ENCODE data around the gene TMEM132A. TPM values are rescaled to one million over a fixed set of nuclear protein-coding genes. Genes with fewer than 3 reads are reported as not detected.

The TMEM132A gene
- polyA plus RNA-seq, 2 of the 4 experiments (the other 2 are of a cell fraction), result 18.1 to 88.0 TPM

DNA sequence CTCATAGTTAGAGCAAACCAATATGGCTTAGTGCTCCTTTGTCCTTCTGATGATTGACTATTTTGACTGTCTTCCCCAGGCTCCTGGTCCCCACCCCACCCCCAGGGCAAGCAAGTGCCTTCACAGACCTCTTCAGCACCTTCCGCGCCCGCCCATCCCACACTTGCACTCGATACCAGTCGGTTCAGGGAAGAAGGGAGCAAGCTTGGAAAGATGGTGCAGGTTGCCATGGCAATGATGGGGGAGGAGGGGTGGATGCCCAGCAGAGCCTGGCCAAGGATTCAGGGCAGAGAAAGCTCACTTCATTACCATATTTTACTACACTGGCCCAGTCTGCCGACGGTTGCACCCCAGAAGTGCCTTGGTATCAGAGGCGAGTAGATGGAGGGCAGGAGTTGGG lies 2.2 kb downstream of the TMEM132A start:
- ATAC-seq (no peak), FAIRE-seq (no peak), DNase-seq (ENCODE audit: low read depth in 1 of 2, low spot score in 1 of 2) (no peak)
- CTCF ChIA-PET, result interaction anchor here (1.0 to 3.1 kb wide), 5 partner anchors 8 to 151 kb away, joined by 3 to 11 read pairs (median 5); no protein-coding TSS in a partner anchor
- WGBS (ENCODE audit: missing lambda C conversion rate), result 92% methylated on average over 8 of the region's 8 CpGs
- Histone ChIP-seq H3K9me3 (no peaks in the 10 kb centered on the region), H3K27ac (no peak overlapping the region), H3K4me2 (peak overlapping the region; percentile 90; the same call in 1 of the 3 replicates), H3K4me1 (peaks cover 20% of the 10 kb centered on the region), H3K4me3 (no peak overlapping the region)
- POLR2A ChIA-PET, result no interaction called here
- no peak for TF ChIP-seq CBX2 (IDR thresholded peaks at IDR 0.05; ENCODE audit: borderline replicate concordance, low read depth)
- TF ChIP-seq CBX8 (IDR thresholded peaks at IDR 0.05), result no peak

DNA sequence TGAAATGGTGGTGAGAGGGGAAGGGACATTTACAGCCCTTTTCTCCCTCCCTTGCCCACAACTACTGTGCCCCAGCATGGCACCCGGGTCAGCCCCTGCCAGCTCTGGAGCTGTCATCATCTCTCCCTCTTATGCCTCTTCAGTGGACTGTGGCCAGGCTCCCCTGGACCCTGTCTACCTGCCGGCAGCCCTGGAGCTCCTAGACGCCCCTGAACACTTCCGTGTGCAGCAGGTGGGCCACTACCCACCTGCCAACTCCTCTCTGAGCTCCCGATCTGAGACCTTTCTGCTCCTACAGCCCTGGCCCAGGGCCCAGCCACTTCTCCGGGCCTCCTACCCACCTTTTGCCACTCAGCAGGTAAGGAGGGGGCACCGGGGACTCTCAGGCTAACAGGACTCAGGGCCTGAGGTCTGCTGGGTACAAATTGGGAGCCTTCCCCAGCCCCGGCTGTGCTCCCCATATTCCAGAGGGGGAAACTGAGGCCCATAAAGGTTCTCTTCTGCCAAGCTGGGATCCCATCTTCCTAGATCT lies 2.9 kb downstream of the TMEM132A start:
- Histone ChIP-seq H3K4me3 (no peak overlapping the region), H3K27ac (no peak overlapping the region), H3K4me1 (peaks cover 20% of the 10 kb centered on the region), H3K4me2 (no peak overlapping the region), H3K9me3 (no peaks in the 10 kb centered on the region)
- ChIA-PET CTCF (interaction anchor here (1.0 to 3.1 kb wide), 8 partner anchors 8 to 247 kb away, joined by 3 to 11 read pairs (median 4); no protein-coding TSS in a partner anchor), POLR2A (no interaction called here)
- TF ChIP-seq, protein P1, sequence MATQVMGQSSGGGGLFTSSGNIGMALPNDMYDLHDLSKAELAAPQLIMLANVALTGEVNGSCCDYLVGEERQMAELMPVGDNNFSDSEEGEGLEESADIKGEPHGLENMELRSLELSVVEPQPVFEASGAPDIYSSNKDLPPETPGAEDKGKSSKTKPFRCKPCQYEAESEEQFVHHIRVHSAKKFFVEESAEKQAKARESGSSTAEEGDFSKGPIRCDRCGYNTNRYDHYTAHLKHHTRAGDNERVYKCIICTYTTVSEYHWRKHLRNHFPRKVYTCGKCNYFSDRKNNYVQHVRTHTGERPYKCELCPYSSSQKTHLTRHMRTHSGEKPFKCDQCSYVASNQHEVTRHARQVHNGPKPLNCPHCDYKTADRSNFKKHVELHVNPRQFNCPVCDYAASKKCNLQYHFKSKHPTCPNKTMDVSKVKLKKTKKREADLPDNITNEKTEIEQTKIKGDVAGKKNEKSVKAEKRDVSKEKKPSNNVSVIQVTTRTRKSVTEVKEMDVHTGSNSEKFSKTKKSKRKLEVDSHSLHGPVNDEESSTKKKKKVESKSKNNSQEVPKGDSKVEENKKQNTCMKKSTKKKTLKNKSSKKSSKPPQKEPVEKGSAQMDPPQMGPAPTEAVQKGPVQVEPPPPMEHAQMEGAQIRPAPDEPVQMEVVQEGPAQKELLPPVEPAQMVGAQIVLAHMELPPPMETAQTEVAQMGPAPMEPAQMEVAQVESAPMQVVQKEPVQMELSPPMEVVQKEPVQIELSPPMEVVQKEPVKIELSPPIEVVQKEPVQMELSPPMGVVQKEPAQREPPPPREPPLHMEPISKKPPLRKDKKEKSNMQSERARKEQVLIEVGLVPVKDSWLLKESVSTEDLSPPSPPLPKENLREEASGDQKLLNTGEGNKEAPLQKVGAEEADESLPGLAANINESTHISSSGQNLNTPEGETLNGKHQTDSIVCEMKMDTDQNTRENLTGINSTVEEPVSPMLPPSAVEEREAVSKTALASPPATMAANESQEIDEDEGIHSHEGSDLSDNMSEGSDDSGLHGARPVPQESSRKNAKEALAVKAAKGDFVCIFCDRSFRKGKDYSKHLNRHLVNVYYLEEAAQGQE (IDR thresholded peaks at IDR 0.05), result no peak
- TF ChIP-seq KDM1A (IDR thresholded peaks at IDR 0.05; ENCODE audit: low read depth) (no peak), NFE2L2 (conservative IDR thresholded peaks at IDR 0.05; ENCODE audit: low read length) (no peak), JUNB (IDR thresholded peaks at IDR 0.05) (no peak), TP53 (CRISPR knock-in tag; IDR thresholded peaks at IDR 0.05) (no peak), BHLHE40 (IDR thresholded peaks at IDR 0.05; ENCODE audit: low read depth, low read length) (no peak), HOXB5 (CRISPR knock-in tag; IDR thresholded peaks at IDR 0.05) (no peak), NPAS2 (CRISPR knock-in tag; IDR thresholded peaks at IDR 0.05; ENCODE audit: borderline replicate concordance) (no peak), FOXS1 (CRISPR knock-in tag; IDR thresholded peaks at IDR 0.05) (no peak), HEYL (CRISPR knock-in tag; IDR thresholded peaks at IDR 0.05) (no peak), CEBPB (IDR thresholded peaks at IDR 0.05) (no peak), MYC (IDR thresholded peaks at IDR 0.05; ENCODE audit: borderline replicate concordance, low read length) (no peak)
- TF ChIP-seq, protein P2, sequence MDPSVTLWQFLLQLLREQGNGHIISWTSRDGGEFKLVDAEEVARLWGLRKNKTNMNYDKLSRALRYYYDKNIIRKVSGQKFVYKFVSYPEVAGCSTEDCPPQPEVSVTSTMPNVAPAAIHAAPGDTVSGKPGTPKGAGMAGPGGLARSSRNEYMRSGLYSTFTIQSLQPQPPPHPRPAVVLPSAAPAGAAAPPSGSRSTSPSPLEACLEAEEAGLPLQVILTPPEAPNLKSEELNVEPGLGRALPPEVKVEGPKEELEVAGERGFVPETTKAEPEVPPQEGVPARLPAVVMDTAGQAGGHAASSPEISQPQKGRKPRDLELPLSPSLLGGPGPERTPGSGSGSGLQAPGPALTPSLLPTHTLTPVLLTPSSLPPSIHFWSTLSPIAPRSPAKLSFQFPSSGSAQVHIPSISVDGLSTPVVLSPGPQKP (IDR thresholded peaks at IDR 0.05; ENCODE audit: low read depth, low read length), result no peak
- TF ChIP-seq, protein P3, sequence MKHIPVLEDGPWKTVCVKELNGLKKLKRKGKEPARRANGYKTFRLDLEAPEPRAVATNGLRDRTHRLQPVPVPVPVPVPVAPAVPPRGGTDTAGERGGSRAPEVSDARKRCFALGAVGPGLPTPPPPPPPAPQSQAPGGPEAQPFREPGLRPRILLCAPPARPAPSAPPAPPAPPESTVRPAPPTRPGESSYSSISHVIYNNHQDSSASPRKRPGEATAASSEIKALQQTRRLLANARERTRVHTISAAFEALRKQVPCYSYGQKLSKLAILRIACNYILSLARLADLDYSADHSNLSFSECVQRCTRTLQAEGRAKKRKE (CRISPR knock-in tag; IDR thresholded peaks at IDR 0.05; ENCODE audit: low read depth), result no peak
- TF ChIP-seq, protein P4, sequence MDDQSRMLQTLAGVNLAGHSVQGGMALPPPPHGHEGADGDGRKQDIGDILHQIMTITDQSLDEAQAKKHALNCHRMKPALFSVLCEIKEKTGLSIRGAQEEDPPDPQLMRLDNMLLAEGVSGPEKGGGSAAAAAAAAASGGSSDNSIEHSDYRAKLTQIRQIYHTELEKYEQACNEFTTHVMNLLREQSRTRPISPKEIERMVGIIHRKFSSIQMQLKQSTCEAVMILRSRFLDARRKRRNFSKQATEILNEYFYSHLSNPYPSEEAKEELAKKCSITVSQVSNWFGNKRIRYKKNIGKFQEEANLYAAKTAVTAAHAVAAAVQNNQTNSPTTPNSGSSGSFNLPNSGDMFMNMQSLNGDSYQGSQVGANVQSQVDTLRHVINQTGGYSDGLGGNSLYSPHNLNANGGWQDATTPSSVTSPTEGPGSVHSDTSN (IDR thresholded peaks at IDR 0.05), result no peak
- TF ChIP-seq, protein P5, sequence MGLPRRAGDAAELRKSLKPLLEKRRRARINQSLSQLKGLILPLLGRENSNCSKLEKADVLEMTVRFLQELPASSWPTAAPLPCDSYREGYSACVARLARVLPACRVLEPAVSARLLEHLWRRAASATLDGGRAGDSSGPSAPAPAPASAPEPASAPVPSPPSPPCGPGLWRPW (IDR thresholded peaks at IDR 0.05), result no peak
- DNase-seq (ENCODE audit: low read depth in 1 of 2, low spot score in 1 of 2), result no peak
- 95% methylated on average over 6 of the region's 8 CpGs for WGBS (ENCODE audit: missing lambda C conversion rate)
- FAIRE-seq, result no peak
- no peak for ATAC-seq

Data from A549 (cell line).